Neural cell (in vitro differentiated cells): ENCODE measurements around the gene HUS1. TPM values are rescaled to one million over a fixed set of nuclear protein-coding genes. Genes with fewer than 3 reads are reported as not detected.

ENCODE experiments used
- H2AFZ ChIP-seq: fragments of 200-600, 300-800 bp; sonication (generic), shearing (Covaris generic); 2 replicates; pipeline ENCODE4 v1.6.0; 2014; ENCODE audit warnings: low read depth, mild to moderate bottlenecking, antibody characterized with exemption, low read length, moderate library complexity
- H3F3A ChIP-seq: fragments of 200-600 bp; shearing (Covaris generic); 2 replicates; pipeline ENCODE4 v1.6.1; 2016; ENCODE audit warnings: mild to moderate bottlenecking, moderate library complexity, mixed read lengths, antibody characterized with exemption, low read length; ENCODE audit not compliant: insufficient read depth, poor library complexity, severe bottlenecking
- H3K27ac ChIP-seq: fragments of 200-600, 300-800 bp; sonication (generic), shearing (Covaris generic); 2 replicates; pipeline ENCODE4 v1.5.1; 2014; ENCODE audit warnings: mild to moderate bottlenecking, low read length, moderate library complexity
- H3K27me3 ChIP-seq: fragments of 300-800, 200-600 bp; sonication (generic), shearing (Covaris generic); 2 replicates; pipeline ENCODE4 v1.6.0; 2014; ENCODE audit warnings: mild to moderate bottlenecking, low read depth, low read length, moderate library complexity; ENCODE audit not compliant: insufficient read depth
- H3K36me3 ChIP-seq: fragments of 300-800, 200-600 bp; sonication (generic), shearing (Covaris generic); 2 replicates; pipeline ENCODE4 v1.5.1; 2014; ENCODE audit warnings: mild to moderate bottlenecking, antibody characterized with exemption, low read length, moderate library complexity; ENCODE audit not compliant: insufficient read depth
- H3K4me2 ChIP-seq: fragments of 300-800, 200-600 bp; sonication (generic), shearing (Covaris generic); 2 replicates; pipeline ENCODE4 v1.6.0; 2014; ENCODE audit warnings: mild to moderate bottlenecking, low read length
- H3K4me3 ChIP-seq: fragments of 300-800, 200-600 bp; sonication (generic), shearing (Covaris generic); 2 replicates; pipeline ENCODE4 v1.5.1; 2014; ENCODE audit warnings: mild to moderate bottlenecking, low read length, moderate library complexity
- H3K79me2 ChIP-seq: fragments of 200-600 bp; shearing (Covaris generic); replicated peaks from 2 replicates; pipeline ENCODE4 v1.6.0; 2014; ENCODE audit warnings: mild to moderate bottlenecking, low read length, moderate library complexity; ENCODE audit not compliant: insufficient read depth
- H3K9ac ChIP-seq: fragments of 300-800, 200-600 bp; sonication (generic), shearing (Covaris generic); 2 replicates; pipeline ENCODE4 v1.6.1; 2016; ENCODE audit warnings: mild to moderate bottlenecking, low read length, mixed read lengths
- H3K9me2 ChIP-seq: fragments of 200-600 bp; shearing (Covaris generic); 2 replicates; pipeline ENCODE4 v1.6.1; 2016; ENCODE audit warnings: mild to moderate bottlenecking, low read length, mixed read lengths; ENCODE audit not compliant: insufficient read depth
- H3K9me3 ChIP-seq: fragments of 200-600, 300-800 bp; sonication (generic), shearing (Covaris generic); 2 replicates; pipeline ENCODE4 v1.6.1; 2016; ENCODE audit warnings: mild to moderate bottlenecking, mixed run types, low read length, moderate library complexity, mixed read lengths
- H4K20me1 ChIP-seq: fragments of 200-600 bp; shearing (Covaris generic); 2 replicates; pipeline ENCODE4 v1.6.1; 2016; ENCODE audit warnings: mild to moderate bottlenecking, mixed run types; ENCODE audit not compliant: insufficient read depth
- EP300 ChIP-seq: fragments of 450-650 bp; conservative IDR thresholded peaks from 2 replicates; pipeline ENCODE4 v1.6.1; 2014; ENCODE audit warnings: antibody characterized with exemption, mild to moderate bottlenecking, moderate library complexity; ENCODE audit not compliant: poor library complexity, severe bottlenecking
- EZH2 ChIP-seq: fragments of 200-600, 300-800 bp; shearing (Covaris generic), sonication (generic); IDR thresholded peaks from 2 replicates; pipeline ENCODE4 v1.6.1; 2014; ENCODE audit warnings: antibody characterized with exemption, low read length, borderline replicate concordance, mild to moderate bottlenecking; ENCODE audit not compliant: insufficient read depth, poor library complexity, severe bottlenecking
- MXI1 ChIP-seq: fragments of 450-650 bp; conservative IDR thresholded peaks from 2 replicates; pipeline ENCODE4 v1.6.1; 2014; ENCODE audit warnings: antibody characterized with exemption, mild to moderate bottlenecking; ENCODE audit not compliant: poor library complexity, severe bottlenecking
- POLR2AphosphoS5 ChIP-seq: IDR thresholded peaks from 2 replicates; pipeline ENCODE4 v1.6.1; 2012
- RAD21 ChIP-seq: fragments of 450-650 bp; conservative IDR thresholded peaks from 2 replicates; pipeline ENCODE4 v1.6.1; 2014; ENCODE audit warnings: antibody characterized with exemption, mild to moderate bottlenecking, moderate library complexity
- REST ChIP-seq: IDR thresholded peaks from 2 replicates; pipeline ENCODE4 v1.6.1; 2012; ENCODE audit warnings: borderline replicate concordance
- SMC3 ChIP-seq: fragments of 450-650 bp; conservative IDR thresholded peaks from 2 replicates; pipeline ENCODE4 v1.6.1; 2014; ENCODE audit warnings: antibody characterized with exemption, mild to moderate bottlenecking, moderate library complexity; ENCODE audit not compliant: poor library complexity
- TAF1 ChIP-seq: IDR thresholded peaks from 2 replicates; pipeline ENCODE4 v1.6.1; 2012; ENCODE audit warnings: low read depth
- polyA plus RNA-seq: library from polyadenylated mRNA; depleted of rRNA; stranded (reverse); fragments of >200 nt; gene quantifications from 2 replicates; pipeline ENCODE4 v1.2.3, GENCODE V29; 2014
- TF ChIP-seq, protein P1 (sequence below): fragments of 450-650 bp; IDR thresholded peaks from 2 replicates; pipeline ENCODE4 v1.5.1; 2014; ENCODE audit warnings: antibody characterized with exemption, mild to moderate bottlenecking, moderate library complexity; ENCODE audit not compliant: poor library complexity, severe bottlenecking

The HUS1 gene
- polyA plus RNA-seq, 1 donor from 2014 or later, result 17.4 TPM

DNA sequence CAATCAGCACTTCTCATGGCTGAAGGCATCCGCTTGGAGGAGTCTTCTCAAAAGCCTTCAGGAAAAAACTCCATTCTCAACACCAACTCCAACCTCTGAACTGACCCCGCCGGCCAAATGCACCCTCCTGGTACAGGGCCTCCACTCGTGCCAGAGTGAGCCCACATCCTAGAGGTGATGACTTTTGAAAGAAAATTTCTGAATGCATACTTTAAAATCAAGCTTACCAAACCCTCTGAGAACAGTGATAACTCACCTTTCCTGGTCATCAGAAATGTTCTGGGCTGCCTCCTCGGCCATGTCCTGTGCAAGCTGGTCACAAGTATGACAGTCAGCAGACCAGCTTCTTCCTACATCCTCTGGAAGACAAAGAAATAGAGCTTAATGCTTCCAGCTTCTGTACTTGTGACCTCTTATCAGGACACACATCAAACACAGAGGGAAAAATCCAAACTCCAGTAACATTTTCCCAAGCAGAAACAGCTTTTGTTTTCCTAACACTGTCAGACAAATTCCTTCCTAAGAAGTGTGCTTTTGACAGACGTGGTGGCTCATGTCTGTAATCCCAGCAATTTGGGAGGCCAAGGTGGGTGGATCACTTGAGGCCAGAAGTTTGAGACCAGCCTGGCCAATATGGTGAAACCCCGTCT, 31.1 kb downstream of the HUS1 start, which contains the start of gene PKD1L1:
TSS of gene PKD1L1 (minus strand) at position 326 of the 650 bp plus-strand sequence. CDS start at position 300, 26 bp downstream.
- H3K9me3 ChIP-seq, result no peaks in the 10 kb centered on the region
- no peak within 1 kb of the TSS for H3K9ac ChIP-seq
- no peak within 1 kb of the TSS for H3K27ac ChIP-seq
- TF ChIP-seq EP300 (no peak), EZH2 (no peak), MXI1 (no peak), TAF1 (no peak), POLR2AphosphoS5 (no peak), REST (no peak), SMC3 (no peak), RAD21 (no peak)
- TF ChIP-seq, protein P1, sequence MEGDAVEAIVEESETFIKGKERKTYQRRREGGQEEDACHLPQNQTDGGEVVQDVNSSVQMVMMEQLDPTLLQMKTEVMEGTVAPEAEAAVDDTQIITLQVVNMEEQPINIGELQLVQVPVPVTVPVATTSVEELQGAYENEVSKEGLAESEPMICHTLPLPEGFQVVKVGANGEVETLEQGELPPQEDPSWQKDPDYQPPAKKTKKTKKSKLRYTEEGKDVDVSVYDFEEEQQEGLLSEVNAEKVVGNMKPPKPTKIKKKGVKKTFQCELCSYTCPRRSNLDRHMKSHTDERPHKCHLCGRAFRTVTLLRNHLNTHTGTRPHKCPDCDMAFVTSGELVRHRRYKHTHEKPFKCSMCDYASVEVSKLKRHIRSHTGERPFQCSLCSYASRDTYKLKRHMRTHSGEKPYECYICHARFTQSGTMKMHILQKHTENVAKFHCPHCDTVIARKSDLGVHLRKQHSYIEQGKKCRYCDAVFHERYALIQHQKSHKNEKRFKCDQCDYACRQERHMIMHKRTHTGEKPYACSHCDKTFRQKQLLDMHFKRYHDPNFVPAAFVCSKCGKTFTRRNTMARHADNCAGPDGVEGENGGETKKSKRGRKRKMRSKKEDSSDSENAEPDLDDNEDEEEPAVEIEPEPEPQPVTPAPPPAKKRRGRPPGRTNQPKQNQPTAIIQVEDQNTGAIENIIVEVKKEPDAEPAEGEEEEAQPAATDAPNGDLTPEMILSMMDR, result no peak
- H3F3A ChIP-seq, result no peaks in the 10 kb centered on the region
- H3K4me3 ChIP-seq, result no peak within 1 kb of the TSS
- H4K20me1 ChIP-seq, result no peaks in the 10 kb centered on the region
- H3K36me3 ChIP-seq, result no peaks in the 10 kb centered on the region
- H3K9me2 ChIP-seq, result no peaks in the 10 kb centered on the region
- no peaks in the 10 kb centered on the region for H3K79me2 ChIP-seq
- no peak within 1 kb of the TSS for H3K4me2 ChIP-seq
- H3K27me3 ChIP-seq, result no peaks in the 10 kb centered on the region
- no peak within 1 kb of the TSS for H2AFZ ChIP-seq

- Histone ChIP-seq H3F3A (no peaks in the 10 kb centered on the region), H3K27ac (no peak overlapping the region), H3K4me2 (no peak overlapping the region), H3K4me3 (no peak overlapping the region), H4K20me1 (no peaks in the 10 kb centered on the region), H3K36me3 (no peaks in the 10 kb centered on the region), H3K9me3 (no peaks in the 10 kb centered on the region), H3K27me3 (no peaks in the 10 kb centered on the region), H3K9ac (no peak overlapping the region), H3K79me2 (no peaks in the 10 kb centered on the region), H3K9me2 (no peaks in the 10 kb centered on the region), H2AFZ (no peak overlapping the region)
- TF ChIP-seq EZH2 (no peak), EP300 (no peak), POLR2AphosphoS5 (no peak), SMC3 (no peak), TAF1 (no peak), REST (no peak), RAD21 (no peak), MXI1 (no peak)
- TF ChIP-seq, protein P1, result no peak
These were observed 32.1 kb downstream of the HUS1 start for GRCh38 chr7:47947355-47947749.
